ENCODE results near the gene GPC3. TPM values are rescaled to one million over a fixed set of nuclear protein-coding genes. Genes with fewer than 3 reads are reported as not detected.
"Not testable (repeated sequence)": the region's sequence is repeated elsewhere in the genome, so short reads cannot be mapped to it uniquely, and the experiment has no call there.

The GPC3 gene
- total RNA-seq, 1 donor: not detected

DNA sequence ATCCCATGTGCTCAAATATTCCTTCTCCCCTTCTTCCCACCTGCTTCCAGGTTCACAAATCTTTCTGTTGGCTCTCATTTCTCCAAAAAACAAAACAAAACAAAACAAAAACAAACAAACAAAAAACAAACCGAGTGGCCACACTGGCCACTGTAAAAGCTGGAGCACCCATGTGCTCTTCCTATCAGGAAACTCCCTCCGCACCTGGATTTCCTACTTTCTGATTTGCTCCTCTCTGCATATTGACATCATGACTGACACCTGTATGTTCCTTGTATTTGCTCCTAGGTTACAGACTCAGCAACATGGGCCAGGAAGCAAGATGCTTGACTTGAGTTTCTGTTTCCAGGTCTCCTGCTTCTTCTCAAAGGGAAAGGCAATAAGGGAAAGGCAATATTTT lies 258.8 kb downstream of the GPC3 start:
- H3K4me3 ChIP-seq (ENCODE audit: low read depth, low read length): no peak overlapping the region
- TF ChIP-seq, protein P1, sequence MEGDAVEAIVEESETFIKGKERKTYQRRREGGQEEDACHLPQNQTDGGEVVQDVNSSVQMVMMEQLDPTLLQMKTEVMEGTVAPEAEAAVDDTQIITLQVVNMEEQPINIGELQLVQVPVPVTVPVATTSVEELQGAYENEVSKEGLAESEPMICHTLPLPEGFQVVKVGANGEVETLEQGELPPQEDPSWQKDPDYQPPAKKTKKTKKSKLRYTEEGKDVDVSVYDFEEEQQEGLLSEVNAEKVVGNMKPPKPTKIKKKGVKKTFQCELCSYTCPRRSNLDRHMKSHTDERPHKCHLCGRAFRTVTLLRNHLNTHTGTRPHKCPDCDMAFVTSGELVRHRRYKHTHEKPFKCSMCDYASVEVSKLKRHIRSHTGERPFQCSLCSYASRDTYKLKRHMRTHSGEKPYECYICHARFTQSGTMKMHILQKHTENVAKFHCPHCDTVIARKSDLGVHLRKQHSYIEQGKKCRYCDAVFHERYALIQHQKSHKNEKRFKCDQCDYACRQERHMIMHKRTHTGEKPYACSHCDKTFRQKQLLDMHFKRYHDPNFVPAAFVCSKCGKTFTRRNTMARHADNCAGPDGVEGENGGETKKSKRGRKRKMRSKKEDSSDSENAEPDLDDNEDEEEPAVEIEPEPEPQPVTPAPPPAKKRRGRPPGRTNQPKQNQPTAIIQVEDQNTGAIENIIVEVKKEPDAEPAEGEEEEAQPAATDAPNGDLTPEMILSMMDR (IDR thresholded peaks at IDR 0.05; ENCODE audit: insufficient read depth, low read depth, low read length): no peak
- DNase-seq (ENCODE audit: low read depth): no peak

DNA sequence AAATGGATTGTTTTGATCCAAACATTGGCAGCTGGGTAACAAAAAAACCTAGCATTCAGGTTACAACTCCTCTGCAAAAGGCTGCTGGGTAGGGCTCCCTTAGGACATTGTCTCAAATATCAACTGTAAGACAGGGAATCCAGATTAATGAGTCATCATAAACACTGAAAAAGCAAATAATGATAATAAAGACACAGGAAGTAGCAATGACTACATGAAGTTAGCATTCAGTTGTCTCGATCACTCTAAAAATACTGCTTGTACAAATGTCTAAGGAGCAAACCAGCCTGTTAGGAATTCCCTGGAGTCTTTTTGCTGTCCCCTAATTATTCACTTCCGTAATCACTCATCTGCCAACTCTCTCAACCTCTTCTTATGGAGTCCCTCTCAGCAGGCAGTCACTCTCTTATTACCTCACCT lies 259.2 kb downstream of the GPC3 start:
- TF ChIP-seq, protein P1 (IDR thresholded peaks at IDR 0.05; ENCODE audit: insufficient read depth, low read depth, low read length): no peak
- DNase-seq (ENCODE audit: low read depth): peak; percentile 43
- no peak overlapping the region for H3K4me3 ChIP-seq (ENCODE audit: low read depth, low read length)

DNA sequence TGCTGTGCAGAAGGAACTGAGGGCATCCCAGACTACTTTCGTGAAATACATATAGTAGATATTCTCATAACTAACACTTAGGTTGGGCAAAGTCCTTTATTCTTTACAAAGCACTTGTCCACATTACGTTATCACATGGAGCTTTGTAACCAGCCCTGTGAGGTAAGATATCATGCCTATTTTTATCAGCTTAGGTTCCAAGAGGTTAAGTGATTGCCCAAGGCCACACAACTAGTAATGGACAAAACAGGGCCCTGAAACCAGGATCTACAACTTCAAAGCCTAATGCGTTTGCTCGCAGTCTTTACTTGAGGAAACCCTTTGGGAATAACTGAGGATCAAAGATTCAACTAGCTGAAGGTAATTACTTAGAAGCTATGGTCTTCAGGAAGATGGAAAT lies 261.5 kb downstream of the GPC3 start:
- TF ChIP-seq, protein P1 (IDR thresholded peaks at IDR 0.05; ENCODE audit: insufficient read depth, low read depth, low read length): no peak
- DNase-seq (ENCODE audit: low read depth): no peak
- H3K4me3 ChIP-seq (ENCODE audit: low read depth, low read length): no peak overlapping the region

- H3K4me3 ChIP-seq (ENCODE audit: low read depth, low read length): no peak overlapping the region
- no peak for DNase-seq (ENCODE audit: low read depth)
- TF ChIP-seq, protein P1 (IDR thresholded peaks at IDR 0.05; ENCODE audit: insufficient read depth, low read depth, low read length): no peak
Measured at GRCh38 chrX:133722756-133723155, 262.6 kb downstream of the GPC3 start.

GRCh38 chrX:133720269-133720668 lies 265.1 kb downstream of the GPC3 start:
- DNase-seq (ENCODE audit: low read depth); H3K4me3 ChIP-seq (ENCODE audit: low read depth, low read length): not testable (repeated sequence)

- DNase-seq (ENCODE audit: low read depth): no peak
- H3K4me3 ChIP-seq (ENCODE audit: low read depth, low read length): no peak overlapping the region
- TF ChIP-seq, protein P1 (IDR thresholded peaks at IDR 0.05; ENCODE audit: insufficient read depth, low read depth, low read length): no peak
Measured at GRCh38 chrX:133715715-133716114, 269.7 kb downstream of the GPC3 start.

DNA sequence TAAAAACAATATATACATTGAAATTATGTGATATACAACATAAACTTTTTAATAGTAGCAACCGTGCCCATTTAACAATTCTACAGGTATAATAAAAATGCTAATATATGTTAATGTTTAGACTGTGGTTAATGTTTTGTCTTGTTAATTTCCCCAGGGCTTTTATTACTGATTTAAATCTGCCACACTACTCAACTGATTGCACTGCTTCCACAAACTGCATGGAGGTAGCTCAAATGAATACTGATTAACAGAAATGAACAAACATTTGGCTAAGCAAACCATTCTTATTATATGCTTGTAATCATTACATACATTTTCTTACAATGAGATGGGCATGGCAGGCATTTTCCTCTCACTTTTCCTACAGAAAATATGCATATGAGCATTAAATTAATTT lies 275.9 kb downstream of the GPC3 start:
- TF ChIP-seq, protein P1 (IDR thresholded peaks at IDR 0.05; ENCODE audit: insufficient read depth, low read depth, low read length): no peak
- DNase-seq (ENCODE audit: low read depth): no peak
- H3K4me3 ChIP-seq (ENCODE audit: low read depth, low read length): no peak overlapping the region
